ENCODE data around the gene INPP5F. TPM values are rescaled to one million over a fixed set of nuclear protein-coding genes. Genes with fewer than 3 reads are reported as not detected.

INPP5F gene
- total RNA-seq, 1 experiment from 2014 or later = 14.9 TPM

DNA sequence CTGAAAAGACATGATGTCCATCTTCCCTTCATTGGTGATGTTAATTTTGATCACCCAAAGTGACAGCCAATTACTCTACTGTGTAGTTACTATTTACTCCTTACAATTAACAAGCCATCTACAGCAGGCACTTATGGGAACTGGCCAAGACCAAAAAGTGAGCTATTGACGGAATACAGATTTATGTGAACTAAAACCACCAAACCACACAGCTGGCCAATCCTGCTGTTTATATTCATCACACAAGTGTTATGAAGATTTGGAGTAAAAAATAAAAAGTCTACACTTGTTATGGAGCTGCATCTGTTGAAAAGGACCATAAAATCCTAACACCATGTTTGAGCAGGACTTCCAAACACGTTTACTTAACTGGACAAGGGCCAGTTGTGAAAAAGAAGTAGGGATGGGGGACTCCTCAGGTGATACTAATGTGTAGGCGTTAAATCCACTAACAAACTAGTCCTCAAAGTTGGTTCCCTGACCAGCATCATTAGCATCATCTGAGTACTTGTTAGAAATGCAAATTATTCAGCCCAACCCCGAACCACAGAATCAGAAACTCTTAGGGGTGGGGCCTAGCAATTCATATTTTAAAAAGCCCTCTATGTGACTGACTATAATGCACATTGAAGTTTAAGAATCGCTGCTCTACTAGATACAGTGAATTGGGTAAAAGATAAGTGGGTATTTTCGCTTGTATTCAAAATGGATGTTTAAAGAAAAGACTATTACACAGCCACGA is 135.2 kb downstream of the INPP5F start:
- BruUV-seq (replicated peaks) = no TSS peak
- Mint-ChIP-seq H3K9me3 (ENCODE audit: unreplicated experiment) (no peaks in the 10 kb centered on the region), H3K27me3 (ENCODE audit: insufficient read depth, unreplicated experiment) (no peaks in the 10 kb centered on the region), H3K27ac (ENCODE audit: low read depth, unreplicated experiment) (no peak overlapping the region), H3K36me3 (ENCODE audit: insufficient read depth, unreplicated experiment) (peaks cover 28% of the 10 kb centered on the region), H3K4me1 (ENCODE audit: insufficient read depth, unreplicated experiment) (peaks cover 23% of the 10 kb centered on the region), H3K4me3 (ENCODE audit: unreplicated experiment) (no peak overlapping the region)
- ChIA-PET POLR2A (interaction anchor here (0.7 to 4.1 kb wide), 8 partner anchors 11 to 210 kb away, joined by 3 to 37 read pairs (median 8); partner anchors contain the start of genes BAG3, INPP5F and MCMBP), CTCF (interaction anchor here (0.5 to 5.8 kb wide), 10 partner anchors 10 to 876 kb away, joined by 4 to 88 read pairs (median 6); partner anchors contain the start of gene MCMBP)
- no peak for TF ChIP-seq CTCF (IDR thresholded peaks at IDR 0.05; ENCODE audit: unreplicated experiment)
- no peak for DNase-seq (ENCODE audit: unreplicated experiment)
- intact Hi-C loops (cut with micrococcal nuclease) = no loop called here

- CTCF ChIA-PET = interaction anchor here (0.6 to 5.8 kb wide), 8 partner anchors 9 to 255 kb away, joined by 3 to 88 read pairs (median 5); partner anchors contain the start of genes INPP5F and MCMBP
- intact Hi-C loops (cut with micrococcal nuclease) = no loop called here
These were observed 136.7 kb downstream of the INPP5F start for GRCh38 chr10:119862524-119862923.

DNA sequence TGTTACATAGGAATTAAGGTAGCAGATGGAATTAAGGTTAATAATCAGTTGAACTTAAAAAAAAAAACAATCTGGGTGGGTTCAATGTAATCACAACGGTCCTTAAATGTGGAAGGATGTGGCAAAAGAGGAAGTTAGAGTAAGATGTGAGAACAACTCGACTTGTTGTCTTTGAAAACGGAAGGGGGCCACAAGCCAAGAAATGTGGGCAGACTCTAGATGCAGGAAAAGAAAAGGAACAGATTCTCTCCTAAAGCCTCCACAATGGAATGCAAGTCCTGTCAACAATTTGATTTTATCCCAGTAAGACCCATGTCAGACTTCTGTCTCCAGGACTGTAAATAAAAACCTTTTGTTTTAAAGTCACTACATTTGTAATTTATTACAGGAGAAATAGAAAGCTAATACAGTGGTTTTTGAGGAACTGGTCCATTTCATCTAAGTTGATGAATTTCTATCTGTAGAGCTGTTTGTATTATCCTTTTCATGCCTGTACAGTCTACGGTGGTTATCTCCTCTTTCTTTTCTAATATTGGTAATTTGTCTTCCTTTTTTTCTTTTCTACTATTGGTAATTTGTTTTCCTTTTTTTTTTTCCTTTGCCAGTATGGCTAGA is 138.2 kb downstream of the INPP5F start:
- no peak overlapping the region for H3K4me3 Mint-ChIP-seq (ENCODE audit: unreplicated experiment)
- intact Hi-C loops (cut with micrococcal nuclease) = no loop called here
- POLR2A ChIA-PET = interaction anchor here (1.2 to 2.7 kb wide), 3 partner anchors 8 to 29 kb away, joined by 4 to 15 read pairs (median 6); partner anchors contain the start of genes MCMBP and SEC23IP
- H3K4me1 Mint-ChIP-seq (ENCODE audit: insufficient read depth, unreplicated experiment) = peaks cover 31% of the 10 kb centered on the region
- no peaks in the 10 kb centered on the region for H3K27me3 Mint-ChIP-seq (ENCODE audit: insufficient read depth, unreplicated experiment)
- BruUV-seq (replicated peaks) = TSS peak; percentile 0
- CTCF ChIA-PET = interaction anchor here (0.8 kb wide), 1 partner anchor 177 kb away, joined by 4 read pairs; no protein-coding TSS in a partner anchor
- TF ChIP-seq CTCF (IDR thresholded peaks at IDR 0.05; ENCODE audit: unreplicated experiment) = no peak
- H3K36me3 Mint-ChIP-seq (ENCODE audit: insufficient read depth, unreplicated experiment) = peaks cover 8% of the 10 kb centered on the region
- DNase-seq (ENCODE audit: unreplicated experiment) = no peak
- H3K27ac Mint-ChIP-seq (ENCODE audit: low read depth, unreplicated experiment) = no peak overlapping the region
- H3K9me3 Mint-ChIP-seq (ENCODE audit: unreplicated experiment) = no peaks in the 10 kb centered on the region

More at GRCh38 chr10:119862524-119862923, 136.7 kb downstream of the INPP5F start:
- POLR2A ChIA-PET = interaction anchor here (1.1 to 2.7 kb wide), 7 partner anchors 10 to 179 kb away, joined by 3 to 15 read pairs (median 5); partner anchors contain the start of genes MCMBP and SEC23IP
- Mint-ChIP-seq H3K36me3 (ENCODE audit: insufficient read depth, unreplicated experiment) (peaks cover 14% of the 10 kb centered on the region), H3K9me3 (ENCODE audit: unreplicated experiment) (no peaks in the 10 kb centered on the region), H3K4me3 (ENCODE audit: unreplicated experiment) (no peak overlapping the region), H3K4me1 (ENCODE audit: insufficient read depth, unreplicated experiment) (peaks cover 26% of the 10 kb centered on the region), H3K27ac (ENCODE audit: low read depth, unreplicated experiment) (no peak overlapping the region), H3K27me3 (ENCODE audit: insufficient read depth, unreplicated experiment) (no peaks in the 10 kb centered on the region)
- no TSS peak for BruUV-seq (replicated peaks)
- no peak for DNase-seq (ENCODE audit: unreplicated experiment)
- no peak for TF ChIP-seq CTCF (IDR thresholded peaks at IDR 0.05; ENCODE audit: unreplicated experiment)

- no peaks in the 10 kb centered on the region for H3K27me3 Mint-ChIP-seq (ENCODE audit: insufficient read depth, unreplicated experiment)
- H3K36me3 Mint-ChIP-seq (ENCODE audit: insufficient read depth, unreplicated experiment) = peaks cover 12% of the 10 kb centered on the region
- POLR2A ChIA-PET = interaction anchor here (0.7 kb wide), 1 partner anchor 222 kb away, joined by 3 read pairs; no protein-coding TSS in a partner anchor
- no peaks in the 10 kb centered on the region for H3K9me3 Mint-ChIP-seq (ENCODE audit: unreplicated experiment)
- no peak overlapping the region for H3K27ac Mint-ChIP-seq (ENCODE audit: low read depth, unreplicated experiment)
- H3K4me1 Mint-ChIP-seq (ENCODE audit: insufficient read depth, unreplicated experiment) = peaks cover 34% of the 10 kb centered on the region
- TF ChIP-seq CTCF (IDR thresholded peaks at IDR 0.05; ENCODE audit: unreplicated experiment) = no peak
- DNase-seq (ENCODE audit: unreplicated experiment) = no peak
- BruUV-seq (replicated peaks) = no TSS peak
- intact Hi-C loops (cut with micrococcal nuclease) = no loop called here
- CTCF ChIA-PET = interaction anchor here (1.2 kb wide), 1 partner anchor 115 kb away, joined by 4 read pairs; no protein-coding TSS in a partner anchor
- H3K4me3 Mint-ChIP-seq (ENCODE audit: unreplicated experiment) = no peak overlapping the region
These were observed 139.9 kb downstream of the INPP5F start for GRCh38 chr10:119865699-119866240.
